GM18499 (cell line): Measurements from ENCODE around the gene OTOL1.

Experiments
- ATAC-seq: cut with Tn5 transposase; IDR thresholded peaks from one replicate; pipeline ENCODE4 v1.9.1; 2021; ENCODE audit warnings: moderate number of reproducible peaks; ENCODE audit not compliant: insufficient read depth, unreplicated experiment

Gene OTOL1

GRCh38 chr3:161496508-161496907, at the start of gene OTOL1:
Gene OTOL1, plus strand, starts transcription at chr3:161496808. Its CDS starts 0 bp downstream, at chr3:161496808.
- no peak for ATAC-seq

- no peak for ATAC-seq
Observed at GRCh38 chr3:161449785-161450184, 46.8 kb upstream of the OTOL1 start.

- ATAC-seq = no peak
Observed at GRCh38 chr3:161452179-161452578, 44.4 kb upstream of the OTOL1 start.

GRCh38 chr3:161454615-161455014, 42.0 kb upstream of the OTOL1 start:
- no peak for ATAC-seq

GRCh38 chr3:161455962-161456361, 40.6 kb upstream of the OTOL1 start:
- no peak for ATAC-seq

GRCh38 chr3:161462138-161462537, 34.5 kb upstream of the OTOL1 start:
- ATAC-seq = no peak

- no peak for ATAC-seq
Observed at GRCh38 chr3:161471211-161471610, 25.4 kb upstream of the OTOL1 start.

GRCh38 chr3:161474139-161474538, 22.5 kb upstream of the OTOL1 start:
- no peak for ATAC-seq

GRCh38 chr3:161474741-161475140, 21.9 kb upstream of the OTOL1 start:
- ATAC-seq = no peak

GRCh38 chr3:161475206-161475605, 21.4 kb upstream of the OTOL1 start:
- ATAC-seq = no peak

GRCh38 chr3:161475905-161476304, 20.7 kb upstream of the OTOL1 start:
- no peak for ATAC-seq

GRCh38 chr3:161484226-161484625, 12.4 kb upstream of the OTOL1 start:
- no peak for ATAC-seq

GRCh38 chr3:161488284-161488683, 8.3 kb upstream of the OTOL1 start:
- peak; percentile 61 for ATAC-seq

- peak; percentile 89 for ATAC-seq
Observed at GRCh38 chr3:161489395-161489794, 7.2 kb upstream of the OTOL1 start.

GRCh38 chr3:161490845-161491244, 5.8 kb upstream of the OTOL1 start:
- peak; percentile 47 for ATAC-seq

- ATAC-seq = no peak
Observed at GRCh38 chr3:161498259-161498921, 1.8 kb downstream of the OTOL1 start.

GRCh38 chr3:161500068-161500796, 3.6 kb downstream of the OTOL1 start:
- no peak for ATAC-seq

GRCh38 chr3:161503271-161503670, 6.7 kb downstream of the OTOL1 start:
- no peak for ATAC-seq

- peak; percentile 77 for ATAC-seq
Observed at GRCh38 chr3:161508852-161509477, 12.4 kb downstream of the OTOL1 start.

GRCh38 chr3:161510510-161511260, 14.1 kb downstream of the OTOL1 start:
- no peak for ATAC-seq

- ATAC-seq = no peak
Observed at GRCh38 chr3:161523916-161524315, 27.3 kb downstream of the OTOL1 start.
